Measurements from ENCODE around the gene C1D.

The C1D gene

DNA sequence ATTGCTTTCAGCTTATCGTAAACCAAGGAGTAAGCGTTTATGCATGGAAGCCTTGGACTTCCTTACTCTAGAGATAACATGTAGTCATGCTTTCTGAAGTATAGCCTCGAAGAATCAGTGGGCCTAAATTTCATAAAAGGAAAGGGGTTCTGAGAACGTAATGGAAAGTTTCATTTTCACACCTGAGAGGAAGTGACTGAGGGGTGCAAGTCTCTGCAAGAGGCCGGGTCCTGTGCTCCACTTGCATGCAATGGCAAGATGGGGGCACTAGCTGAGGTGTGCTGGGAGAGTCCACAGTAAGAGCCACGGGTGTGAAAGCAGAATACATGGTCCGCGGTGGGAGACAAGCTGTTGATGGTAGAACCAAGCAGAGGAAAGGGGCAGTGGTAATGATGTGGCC, 36.5 kb upstream of the C1D start:
- no peak for TF ChIP-seq TAF1 (IDR thresholded peaks at IDR 0.05; ENCODE audit: borderline replicate concordance, insufficient read depth, low read length)
- TF ChIP-seq SIN3A (IDR thresholded peaks at IDR 0.05; ENCODE audit: borderline replicate concordance, insufficient read depth, low read length): no peak
- TF ChIP-seq REST (IDR thresholded peaks at IDR 0.05; ENCODE audit: insufficient read depth in 1 of 2, low read depth in 2 of 2, low read length in 2 of 2): no peak
- TF ChIP-seq FOXP2 (optimal IDR thresholded peaks at IDR 0.05; ENCODE audit: borderline replicate concordance, extremely low read depth, extremely low read length, insufficient read depth): no peak
- no peak for TF ChIP-seq POLR2AphosphoS5 (IDR thresholded peaks at IDR 0.05; ENCODE audit: low read depth, low read length)

- TF ChIP-seq FOXP2 (optimal IDR thresholded peaks at IDR 0.05; ENCODE audit: borderline replicate concordance, extremely low read depth, extremely low read length, insufficient read depth) (no peak), POLR2AphosphoS5 (IDR thresholded peaks at IDR 0.05; ENCODE audit: low read depth, low read length) (no peak), TAF1 (IDR thresholded peaks at IDR 0.05; ENCODE audit: borderline replicate concordance, insufficient read depth, low read length) (no peak), REST (IDR thresholded peaks at IDR 0.05; ENCODE audit: insufficient read depth in 1 of 2, low read depth in 2 of 2, low read length in 2 of 2) (no peak), SIN3A (IDR thresholded peaks at IDR 0.05; ENCODE audit: borderline replicate concordance, insufficient read depth, low read length) (no peak)
These were observed 35.5 kb upstream of the C1D start for GRCh38 chr2:68098291-68098797.

DNA sequence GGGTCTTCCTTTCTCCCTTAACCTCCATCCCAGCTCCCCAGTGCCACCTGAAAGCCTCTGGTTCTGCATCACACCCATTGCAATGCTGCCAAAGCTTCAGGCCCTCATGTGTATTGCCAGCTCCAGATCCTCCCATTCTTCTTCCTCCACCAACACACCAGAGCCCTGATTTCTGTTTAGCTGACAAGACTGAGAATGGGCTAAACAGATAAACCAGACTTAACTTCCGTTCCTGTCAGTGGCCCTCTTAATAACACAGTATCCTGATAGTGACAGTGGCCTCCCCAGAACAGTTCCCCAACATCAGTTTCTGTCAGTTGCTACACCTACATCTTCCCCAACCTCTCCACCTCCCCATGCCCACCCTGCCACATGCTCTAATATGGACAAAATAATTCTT, 31.3 kb upstream of the C1D start:
- no peak for TF ChIP-seq FOXP2 (optimal IDR thresholded peaks at IDR 0.05; ENCODE audit: borderline replicate concordance, extremely low read depth, extremely low read length, insufficient read depth)
- no peak for TF ChIP-seq SIN3A (IDR thresholded peaks at IDR 0.05; ENCODE audit: borderline replicate concordance, insufficient read depth, low read length)
- no peak for TF ChIP-seq TAF1 (IDR thresholded peaks at IDR 0.05; ENCODE audit: borderline replicate concordance, insufficient read depth, low read length)
- TF ChIP-seq REST (IDR thresholded peaks at IDR 0.05; ENCODE audit: insufficient read depth in 1 of 2, low read depth in 2 of 2, low read length in 2 of 2): no peak
- no peak for TF ChIP-seq POLR2AphosphoS5 (IDR thresholded peaks at IDR 0.05; ENCODE audit: low read depth, low read length)

- TF ChIP-seq REST (IDR thresholded peaks at IDR 0.05; ENCODE audit: insufficient read depth in 1 of 2, low read depth in 2 of 2, low read length in 2 of 2): no peak
- no peak for TF ChIP-seq FOXP2 (optimal IDR thresholded peaks at IDR 0.05; ENCODE audit: borderline replicate concordance, extremely low read depth, extremely low read length, insufficient read depth)
- no peak for TF ChIP-seq TAF1 (IDR thresholded peaks at IDR 0.05; ENCODE audit: borderline replicate concordance, insufficient read depth, low read length)
- no peak for TF ChIP-seq POLR2AphosphoS5 (IDR thresholded peaks at IDR 0.05; ENCODE audit: low read depth, low read length)
- no peak for TF ChIP-seq SIN3A (IDR thresholded peaks at IDR 0.05; ENCODE audit: borderline replicate concordance, insufficient read depth, low read length)
These were observed 30.8 kb upstream of the C1D start for GRCh38 chr2:68093634-68094033.
